ENCODE data around the gene CMKLR1. TPM values are rescaled to one million over a fixed set of nuclear protein-coding genes. Genes with fewer than 3 reads are reported as not detected.

CMKLR1 gene
- total and polyA plus RNA-seq, 7 experiments from 2014 or later: 0.06 to 8.8 (median 2.0) TPM; not detected in 2

GRCh38 chr12:108302403-108303311 lies 36.5 kb downstream of the CMKLR1 start:
- no peaks in the 10 kb centered on the region for H3K36me3 ChIP-seq (ENCODE audit: control insufficient read depth in 2 of 3, insufficient read depth in 3 of 3, low read length in 3 of 3)
- Mint-ChIP-seq H3K27me3 (peaks cover 0 to 48% (median 15%) of the 10 kb centered on the region in 5 donors), H3K36me3 (peaks cover 0 to 7% (median 0%) of the 10 kb centered on the region in 5 donors), H3K27ac (no peak overlapping the region), H3K4me1 (peaks cover 0 to 41% (median 9%) of the 10 kb centered on the region in 7 donors), H3K4me3 (no peak overlapping the region), H3K9me3 (peaks cover 0 to 3% (median 0%) of the 10 kb centered on the region in 11 donors)
- H3K9me3 ChIP-seq (ENCODE audit: control insufficient read depth in 2 of 3, low read length in 3 of 3): no peaks in the 10 kb centered on the region
- H3K4me3 ChIP-seq (ENCODE audit: low read length): no peak overlapping the region
- peaks cover 0 to 23% of the 10 kb centered on the region in 2 donors for H3K4me1 ChIP-seq (ENCODE audit: control insufficient read depth in 2 of 2, insufficient read depth in 2 of 2, low read length in 2 of 2)
- ChIA-PET CTCF (no interaction called here), POLR2A (no interaction called here)
- ATAC-seq (no peak), DNase-seq (no peak)
- H3K27me3 ChIP-seq (ENCODE audit: control insufficient read depth in 2 of 2, insufficient read depth in 2 of 2, low read length in 2 of 2): no peaks in the 10 kb centered on the region
- intact Hi-C loops (cut with micrococcal nuclease): no loop called here
- no peak overlapping the region for H3K27ac ChIP-seq (ENCODE audit: low read depth, low read length)

GRCh38 chr12:108302016-108302402 lies 37.1 kb downstream of the CMKLR1 start:
- peaks cover 0 to 3% (median 0%) of the 10 kb centered on the region in 11 donors for H3K9me3 Mint-ChIP-seq
- no peak overlapping the region for H3K4me3 Mint-ChIP-seq
- DNase-seq (no peak), ATAC-seq (no peak)
- POLR2A ChIA-PET: no interaction called here
- Histone ChIP-seq H3K36me3 (ENCODE audit: control insufficient read depth in 2 of 3, insufficient read depth in 3 of 3, low read length in 3 of 3) (no peaks in the 10 kb centered on the region), H3K4me1 (ENCODE audit: control insufficient read depth in 2 of 2, insufficient read depth in 2 of 2, low read length in 2 of 2) (peaks cover 0 to 21% of the 10 kb centered on the region in 2 donors), H3K27ac (ENCODE audit: low read depth, low read length) (no peak overlapping the region), H3K4me3 (ENCODE audit: low read length) (no peak overlapping the region), H3K27me3 (ENCODE audit: control insufficient read depth in 2 of 2, insufficient read depth in 2 of 2, low read length in 2 of 2) (no peaks in the 10 kb centered on the region), H3K9me3 (ENCODE audit: control insufficient read depth in 2 of 3, low read length in 3 of 3) (no peaks in the 10 kb centered on the region)
- CTCF ChIA-PET: no interaction called here
- H3K27me3 Mint-ChIP-seq: peaks cover 0 to 43% (median 15%) of the 10 kb centered on the region in 5 donors
- H3K36me3 Mint-ChIP-seq: peaks cover 0 to 7% (median 0%) of the 10 kb centered on the region in 5 donors
- no peak overlapping the region for H3K27ac Mint-ChIP-seq
- peaks cover 0 to 42% (median 9%) of the 10 kb centered on the region in 7 donors for H3K4me1 Mint-ChIP-seq
- intact Hi-C loops (cut with micrococcal nuclease): no loop called here

GRCh38 chr12:108301346-108301745 lies 37.8 kb downstream of the CMKLR1 start:
- Histone ChIP-seq H3K4me1 (ENCODE audit: control insufficient read depth in 2 of 2, insufficient read depth in 2 of 2, low read length in 2 of 2) (peaks cover 0 to 25% of the 10 kb centered on the region in 2 donors), H3K27ac (ENCODE audit: low read depth, low read length) (no peak overlapping the region), H3K4me3 (ENCODE audit: low read length) (no peak overlapping the region), H3K27me3 (ENCODE audit: control insufficient read depth in 2 of 2, insufficient read depth in 2 of 2, low read length in 2 of 2) (no peaks in the 10 kb centered on the region), H3K36me3 (ENCODE audit: control insufficient read depth in 2 of 3, insufficient read depth in 3 of 3, low read length in 3 of 3) (no peaks in the 10 kb centered on the region), H3K9me3 (ENCODE audit: control insufficient read depth in 2 of 3, low read length in 3 of 3) (no peaks in the 10 kb centered on the region)
- peaks cover 0 to 35% (median 6%) of the 10 kb centered on the region in 7 donors for H3K4me1 Mint-ChIP-seq
- intact Hi-C loops (cut with micrococcal nuclease): no loop called here
- DNase-seq: no peak
- H3K27ac Mint-ChIP-seq: no peak overlapping the region
- ChIA-PET POLR2A (no interaction called here), CTCF (no interaction called here)
- H3K27me3 Mint-ChIP-seq: peaks cover 0 to 40% (median 15%) of the 10 kb centered on the region in 5 donors
- ATAC-seq: no peak
- H3K9me3 Mint-ChIP-seq: peaks cover 0 to 3% (median 0%) of the 10 kb centered on the region in 11 donors
- H3K4me3 Mint-ChIP-seq: no peak overlapping the region
- peaks cover 0 to 7% (median 0%) of the 10 kb centered on the region in 5 donors for H3K36me3 Mint-ChIP-seq

- no peak overlapping the region for H3K4me3 ChIP-seq (ENCODE audit: low read length)
- H3K27ac Mint-ChIP-seq: no peak overlapping the region
- peaks cover 0 to 29% (median 0%) of the 10 kb centered on the region in 7 donors for H3K4me1 Mint-ChIP-seq
- peaks cover 0 to 25% of the 10 kb centered on the region in 2 donors for H3K4me1 ChIP-seq (ENCODE audit: control insufficient read depth in 2 of 2, insufficient read depth in 2 of 2, low read length in 2 of 2)
- H3K27me3 Mint-ChIP-seq: peaks cover 0 to 39% (median 15%) of the 10 kb centered on the region in 5 donors
- DNase-seq (no peak), ATAC-seq (no peak)
- H3K27ac ChIP-seq (ENCODE audit: low read depth, low read length): no peak overlapping the region
- H3K27me3 ChIP-seq (ENCODE audit: control insufficient read depth in 2 of 2, insufficient read depth in 2 of 2, low read length in 2 of 2): no peaks in the 10 kb centered on the region
- ChIA-PET CTCF (no interaction called here), POLR2A (no interaction called here)
- no peaks in the 10 kb centered on the region for H3K36me3 ChIP-seq (ENCODE audit: control insufficient read depth in 2 of 3, insufficient read depth in 3 of 3, low read length in 3 of 3)
- intact Hi-C loops (cut with micrococcal nuclease): no loop called here
- H3K36me3 Mint-ChIP-seq: peaks cover 0 to 7% (median 0%) of the 10 kb centered on the region in 5 donors
- peaks cover 0 to 3% (median 0%) of the 10 kb centered on the region in 11 donors for H3K9me3 Mint-ChIP-seq
- H3K9me3 ChIP-seq (ENCODE audit: control insufficient read depth in 2 of 3, low read length in 3 of 3): no peaks in the 10 kb centered on the region
- no peak overlapping the region for H3K4me3 Mint-ChIP-seq
Observed at GRCh38 chr12:108299980-108300696, 39.0 kb downstream of the CMKLR1 start.

GRCh38 chr12:108299516-108299915 lies 39.6 kb downstream of the CMKLR1 start:
- ChIA-PET POLR2A (no interaction called here), CTCF (no interaction called here)
- peaks cover 0 to 3% (median 0%) of the 10 kb centered on the region in 11 donors for H3K9me3 Mint-ChIP-seq
- H3K4me1 ChIP-seq (ENCODE audit: control insufficient read depth in 2 of 2, insufficient read depth in 2 of 2, low read length in 2 of 2): peaks cover 0 to 25% of the 10 kb centered on the region in 2 donors
- H3K4me1 Mint-ChIP-seq: peaks cover 0 to 24% (median 0%) of the 10 kb centered on the region in 7 donors
- intact Hi-C loops (cut with micrococcal nuclease): no loop called here
- no peaks in the 10 kb centered on the region for H3K27me3 ChIP-seq (ENCODE audit: control insufficient read depth in 2 of 2, insufficient read depth in 2 of 2, low read length in 2 of 2)
- no peaks in the 10 kb centered on the region for H3K36me3 ChIP-seq (ENCODE audit: control insufficient read depth in 2 of 3, insufficient read depth in 3 of 3, low read length in 3 of 3)
- DNase-seq (no peak), ATAC-seq (no peak)
- peaks cover 0 to 36% (median 8%) of the 10 kb centered on the region in 5 donors for H3K27me3 Mint-ChIP-seq
- no peak overlapping the region for H3K4me3 ChIP-seq (ENCODE audit: low read length)
- H3K27ac ChIP-seq (ENCODE audit: low read depth, low read length): no peak overlapping the region
- no peak overlapping the region for H3K27ac Mint-ChIP-seq
- no peaks in the 10 kb centered on the region for H3K9me3 ChIP-seq (ENCODE audit: control insufficient read depth in 2 of 3, low read length in 3 of 3)
- peaks cover 0 to 7% (median 0%) of the 10 kb centered on the region in 5 donors for H3K36me3 Mint-ChIP-seq
- H3K4me3 Mint-ChIP-seq: no peak overlapping the region

GRCh38 chr12:108298761-108299275 lies 40.3 kb downstream of the CMKLR1 start:
- intact Hi-C loops (cut with micrococcal nuclease): no loop called here

More at GRCh38 chr12:108298761-108299275, 40.3 kb downstream of the CMKLR1 start:
- Mint-ChIP-seq H3K36me3 (peaks cover 0 to 7% (median 0%) of the 10 kb centered on the region in 5 donors), H3K4me1 (peaks cover 0 to 18% (median 0%) of the 10 kb centered on the region in 7 donors), H3K9me3 (peaks cover 0 to 3% (median 0%) of the 10 kb centered on the region in 11 donors), H3K27ac (no peak overlapping the region), H3K27me3 (peaks cover 0 to 29% (median 4%) of the 10 kb centered on the region in 5 donors), H3K4me3 (no peak overlapping the region)
- no peak for ATAC-seq
- Histone ChIP-seq H3K4me1 (ENCODE audit: control insufficient read depth in 2 of 2, insufficient read depth in 2 of 2, low read length in 2 of 2) (peaks cover 0 to 25% of the 10 kb centered on the region in 2 donors), H3K4me3 (ENCODE audit: low read length) (no peak overlapping the region), H3K27ac (ENCODE audit: low read depth, low read length) (no peak overlapping the region), H3K36me3 (ENCODE audit: control insufficient read depth in 2 of 3, insufficient read depth in 3 of 3, low read length in 3 of 3) (no peaks in the 10 kb centered on the region), H3K27me3 (ENCODE audit: control insufficient read depth in 2 of 2, insufficient read depth in 2 of 2, low read length in 2 of 2) (no peaks in the 10 kb centered on the region), H3K9me3 (ENCODE audit: control insufficient read depth in 2 of 3, low read length in 3 of 3) (no peaks in the 10 kb centered on the region)
- no peak for DNase-seq
- ChIA-PET POLR2A (no interaction called here), CTCF (no interaction called here)

Measured in naive thymus-derived CD4-positive, alpha-beta T cell (primary cell).